GM11168 (cell line): ENCODE results near the gene DLG1.

Experiments
- in situ Hi-C: fragments of 300-500 bp; cut with MboI; formaldehyde crosslinking; loops from one replicate; pipeline ENCODE4 v1.12.0; 2022; ENCODE audit warnings: low sequenced_read_pairs; ENCODE audit not compliant: unreplicated experiment

Gene DLG1

GRCh38 chr3:197024881-197025735 is 273.3 kb downstream of the DLG1 start:
- in situ Hi-C loops, result no loop called here

- in situ Hi-C loops, result no loop called here
Observed at GRCh38 chr3:197023998-197024651, 274.3 kb downstream of the DLG1 start.

- in situ Hi-C loops, result no loop called here
Observed at GRCh38 chr3:197023241-197023997, 275.0 kb downstream of the DLG1 start.

GRCh38 chr3:197022405-197023231 is 275.8 kb downstream of the DLG1 start:
- in situ Hi-C loops, result no loop called here

- in situ Hi-C loops, result no loop called here
Observed at GRCh38 chr3:197021729-197022404, 276.5 kb downstream of the DLG1 start.

GRCh38 chr3:197021231-197021630 is 277.2 kb downstream of the DLG1 start:
- in situ Hi-C loops, result no loop called here

GRCh38 chr3:197019535-197019934 is 278.9 kb downstream of the DLG1 start:
- in situ Hi-C loops, result no loop called here

- in situ Hi-C loops, result no loop called here
Observed at GRCh38 chr3:197019021-197019420, 279.4 kb downstream of the DLG1 start.

- in situ Hi-C loops, result no loop called here
Observed at GRCh38 chr3:197017003-197017402, 281.4 kb downstream of the DLG1 start.

GRCh38 chr3:197015790-197016736 is 282.3 kb downstream of the DLG1 start:
- in situ Hi-C loops, result no loop called here

- in situ Hi-C loops, result no loop called here
Observed at GRCh38 chr3:197014942-197015575, 283.4 kb downstream of the DLG1 start.

GRCh38 chr3:197014024-197014423 is 284.4 kb downstream of the DLG1 start:
- in situ Hi-C loops, result no loop called here

- in situ Hi-C loops, result no loop called here
Observed at GRCh38 chr3:197012540-197012883, 285.9 kb downstream of the DLG1 start.

GRCh38 chr3:197011780-197012539 is 286.5 kb downstream of the DLG1 start:
- in situ Hi-C loops, result no loop called here

- in situ Hi-C loops, result no loop called here
Observed at GRCh38 chr3:197010556-197011351, 287.7 kb downstream of the DLG1 start.

- in situ Hi-C loops, result loop anchor here (10.0 kb wide), 1 partner anchor 155 kb away; no protein-coding TSS in a partner anchor
Observed at GRCh38 chr3:197009532-197010019, 288.8 kb downstream of the DLG1 start.
